GM12801 (cell line): ENCODE data around the gene DUSP1.

Source experiments
- TF ChIP-seq, protein P1 (sequence below): IDR thresholded peaks from one replicate; pipeline ENCODE4 v1.5.1; 2011; ENCODE audit warnings: control low read depth; ENCODE audit not compliant: insufficient read length; ENCODE audit errors: extremely low read depth

DUSP1 gene, protein sequence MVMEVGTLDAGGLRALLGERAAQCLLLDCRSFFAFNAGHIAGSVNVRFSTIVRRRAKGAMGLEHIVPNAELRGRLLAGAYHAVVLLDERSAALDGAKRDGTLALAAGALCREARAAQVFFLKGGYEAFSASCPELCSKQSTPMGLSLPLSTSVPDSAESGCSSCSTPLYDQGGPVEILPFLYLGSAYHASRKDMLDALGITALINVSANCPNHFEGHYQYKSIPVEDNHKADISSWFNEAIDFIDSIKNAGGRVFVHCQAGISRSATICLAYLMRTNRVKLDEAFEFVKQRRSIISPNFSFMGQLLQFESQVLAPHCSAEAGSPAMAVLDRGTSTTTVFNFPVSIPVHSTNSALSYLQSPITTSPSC

DNA sequence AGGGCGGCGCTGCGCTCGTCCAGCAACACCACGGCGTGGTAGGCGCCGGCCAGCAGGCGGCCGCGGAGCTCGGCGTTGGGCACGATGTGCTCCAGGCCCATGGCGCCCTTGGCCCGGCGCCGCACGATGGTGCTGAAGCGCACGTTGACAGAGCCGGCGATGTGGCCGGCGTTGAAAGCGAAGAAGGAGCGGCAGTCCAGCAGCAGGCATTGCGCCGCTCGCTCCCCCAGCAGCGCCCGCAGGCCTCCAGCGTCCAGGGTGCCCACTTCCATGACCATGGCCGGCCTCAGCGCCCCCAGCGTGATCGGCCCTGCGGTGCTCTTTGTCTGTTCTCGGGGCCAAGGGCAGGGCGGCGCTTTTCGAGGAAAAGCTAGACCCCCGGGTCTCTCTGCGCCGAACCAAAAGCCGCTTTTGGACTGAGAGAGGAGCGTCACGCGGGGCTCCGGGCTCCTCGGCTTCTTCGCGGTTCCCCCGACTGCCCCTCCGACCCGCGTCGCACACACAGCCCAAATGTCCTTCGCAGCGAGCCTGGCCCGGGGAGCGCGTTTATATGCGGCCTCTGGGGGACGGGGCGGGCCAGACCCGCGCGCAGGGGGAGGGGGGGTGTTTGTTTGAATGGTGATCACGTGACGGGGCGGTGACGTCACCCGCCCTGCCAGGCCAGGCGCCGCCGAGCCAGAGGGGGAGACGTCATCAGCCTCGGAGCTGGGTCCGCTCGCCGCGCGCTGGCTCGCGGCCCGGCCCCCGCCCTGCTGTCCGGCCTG lies at the start of gene DUSP1:
TSS of gene DUSP1 (minus strand) at position 521 of the 764 bp plus-strand sequence. CDS start at position 278, 243 bp downstream.
- TF ChIP-seq, protein P1, sequence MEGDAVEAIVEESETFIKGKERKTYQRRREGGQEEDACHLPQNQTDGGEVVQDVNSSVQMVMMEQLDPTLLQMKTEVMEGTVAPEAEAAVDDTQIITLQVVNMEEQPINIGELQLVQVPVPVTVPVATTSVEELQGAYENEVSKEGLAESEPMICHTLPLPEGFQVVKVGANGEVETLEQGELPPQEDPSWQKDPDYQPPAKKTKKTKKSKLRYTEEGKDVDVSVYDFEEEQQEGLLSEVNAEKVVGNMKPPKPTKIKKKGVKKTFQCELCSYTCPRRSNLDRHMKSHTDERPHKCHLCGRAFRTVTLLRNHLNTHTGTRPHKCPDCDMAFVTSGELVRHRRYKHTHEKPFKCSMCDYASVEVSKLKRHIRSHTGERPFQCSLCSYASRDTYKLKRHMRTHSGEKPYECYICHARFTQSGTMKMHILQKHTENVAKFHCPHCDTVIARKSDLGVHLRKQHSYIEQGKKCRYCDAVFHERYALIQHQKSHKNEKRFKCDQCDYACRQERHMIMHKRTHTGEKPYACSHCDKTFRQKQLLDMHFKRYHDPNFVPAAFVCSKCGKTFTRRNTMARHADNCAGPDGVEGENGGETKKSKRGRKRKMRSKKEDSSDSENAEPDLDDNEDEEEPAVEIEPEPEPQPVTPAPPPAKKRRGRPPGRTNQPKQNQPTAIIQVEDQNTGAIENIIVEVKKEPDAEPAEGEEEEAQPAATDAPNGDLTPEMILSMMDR = no peak

DNA sequence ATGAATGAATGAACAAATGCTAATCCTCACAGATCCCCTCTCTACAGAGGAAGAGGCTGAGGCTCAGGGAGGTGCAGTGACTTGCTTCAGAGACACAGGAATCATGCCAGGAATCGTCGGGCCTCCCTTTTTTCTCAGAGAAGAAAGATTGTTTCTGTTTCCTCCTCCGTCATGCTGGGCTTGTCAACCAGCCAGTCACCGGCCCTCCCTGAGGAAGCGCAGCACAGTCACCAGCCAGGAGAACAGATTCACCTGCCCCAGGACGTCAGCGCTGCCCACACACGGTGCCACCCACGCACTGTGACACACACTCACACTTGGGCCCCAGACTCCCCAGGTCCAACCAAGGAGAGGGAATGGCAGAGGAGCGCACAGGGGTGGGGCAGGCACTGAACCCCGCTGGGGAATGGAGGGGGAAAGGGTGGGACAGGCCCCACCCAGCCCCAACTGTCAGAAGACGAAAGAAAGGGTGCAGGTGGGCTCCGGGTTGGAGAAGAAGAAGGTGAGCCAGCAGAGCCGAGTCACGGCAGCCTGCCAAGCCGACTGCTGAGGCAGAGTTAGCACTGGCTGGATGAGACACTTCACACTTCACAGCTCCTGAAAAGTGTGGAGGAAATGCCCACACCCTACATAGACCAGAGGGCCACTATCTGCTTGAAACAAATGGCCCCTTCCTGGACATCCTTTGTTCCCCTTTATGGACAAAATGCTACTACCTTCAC lies 49.2 kb upstream of the DUSP1 start:
- TF ChIP-seq, protein P1 = no peak

DNA sequence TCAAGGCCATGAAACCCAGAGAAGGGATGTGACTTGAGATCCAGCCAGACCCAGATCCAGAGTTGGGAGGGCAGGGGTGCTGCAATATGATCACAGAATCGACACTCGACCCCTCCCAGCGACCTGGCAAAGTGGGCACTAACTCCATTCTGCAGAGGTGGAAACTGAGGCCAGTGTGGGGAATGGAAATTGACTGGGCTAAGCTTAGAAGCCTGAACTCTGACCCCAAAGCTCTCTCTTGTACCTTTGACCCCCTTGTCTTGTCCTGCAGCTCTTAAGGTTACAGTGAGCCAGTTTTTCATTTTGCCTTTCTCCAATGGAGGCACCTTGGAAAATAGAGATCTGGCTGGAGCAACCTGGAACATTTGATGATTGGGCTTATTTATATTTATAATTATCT lies 48.6 kb upstream of the DUSP1 start:
- TF ChIP-seq, protein P1 = no peak

DNA sequence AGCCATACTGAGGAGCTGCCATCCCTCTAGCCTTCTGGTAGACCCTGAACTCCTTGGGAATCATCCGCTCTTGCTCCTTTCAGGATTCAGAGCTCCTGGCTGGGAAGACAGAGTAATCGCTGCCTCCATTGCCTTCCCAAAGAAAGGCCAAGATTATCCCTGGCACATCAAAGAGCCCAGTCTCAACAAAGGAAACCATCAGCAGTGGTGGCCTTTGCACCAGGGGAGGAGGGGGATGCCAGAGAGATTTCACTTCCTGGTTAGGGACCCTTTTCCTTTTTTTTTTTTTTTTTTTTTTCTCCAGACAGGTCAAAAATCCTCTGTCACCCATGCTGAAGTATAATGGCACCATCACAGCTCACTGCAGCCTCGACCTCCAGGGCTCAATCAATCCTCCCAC lies 47.1 kb upstream of the DUSP1 start:
- TF ChIP-seq, protein P1 = no peak

DNA sequence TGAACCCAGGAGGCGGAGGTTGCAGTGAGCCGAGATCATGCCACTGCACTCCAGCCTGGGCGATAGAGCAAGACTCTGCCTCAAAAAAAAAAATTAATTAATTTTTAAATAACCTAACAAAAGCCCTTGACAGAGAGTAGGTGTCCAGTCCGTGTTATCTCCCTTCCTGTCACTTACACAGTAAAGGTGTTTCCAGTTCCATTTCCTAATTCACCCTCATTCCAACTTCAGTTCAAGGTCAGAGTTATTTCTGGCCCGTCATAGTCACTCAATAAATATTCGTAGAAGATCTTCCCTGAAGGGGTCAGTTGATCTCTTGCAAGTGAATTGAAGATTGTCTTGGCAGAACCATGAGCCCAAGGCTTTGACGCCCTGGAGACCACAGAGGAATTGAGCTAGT lies 46.7 kb upstream of the DUSP1 start:
- TF ChIP-seq, protein P1 = no peak

DNA sequence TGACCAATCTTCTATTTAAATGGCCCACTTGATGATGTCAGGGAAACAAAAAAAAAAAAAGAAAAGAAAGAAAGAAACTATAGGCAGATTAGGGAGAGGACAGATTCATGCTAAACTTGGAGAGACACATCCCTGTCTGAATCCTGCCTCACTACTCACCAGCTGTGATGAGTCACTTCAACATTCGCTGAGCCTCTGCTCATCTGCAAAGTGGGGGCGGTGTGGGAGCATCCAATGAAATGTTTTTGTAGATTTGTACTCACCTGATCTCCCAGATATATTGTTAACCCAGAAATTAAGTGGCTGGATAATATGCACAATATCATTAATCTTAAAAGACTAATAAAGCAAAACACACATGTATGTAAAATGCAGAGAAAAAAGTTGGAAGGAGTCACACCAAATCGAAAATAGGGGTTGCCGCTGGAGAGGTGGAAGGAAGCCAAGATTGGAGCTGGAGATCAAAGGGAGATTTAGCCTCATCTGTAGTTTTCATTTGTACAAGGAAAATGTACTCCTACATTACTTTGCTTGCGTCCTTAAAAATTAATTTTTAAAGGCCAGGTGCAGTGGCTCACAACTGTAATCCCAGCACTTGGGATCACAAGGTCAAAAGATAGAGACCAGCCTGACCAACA lies 46.0 kb upstream of the DUSP1 start:
- TF ChIP-seq, protein P1 = no peak

DNA sequence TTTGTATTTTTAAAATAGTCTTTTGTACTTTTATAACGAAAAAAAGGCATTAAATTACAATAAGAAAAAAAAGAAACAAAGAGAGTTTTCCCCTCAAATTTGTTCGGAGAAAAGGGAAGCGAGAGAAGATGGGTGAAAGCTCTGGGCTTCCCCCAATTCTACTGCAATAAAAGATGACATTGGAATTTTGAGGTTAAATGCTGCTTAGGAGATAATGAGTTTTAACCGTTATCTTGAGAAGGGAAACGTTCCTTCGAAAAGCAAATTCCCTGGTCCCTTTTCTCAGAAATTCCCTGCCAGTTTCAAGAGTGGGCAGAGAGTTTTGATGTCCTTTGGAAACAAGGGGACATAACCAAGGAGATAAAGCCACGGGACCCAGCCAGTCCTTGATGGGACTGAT lies 44.6 kb upstream of the DUSP1 start:
- TF ChIP-seq, protein P1 = no peak
